RPMI7951 (cell line): ENCODE results near the gene DIS3L2. TPM values are rescaled to one million over a fixed set of nuclear protein-coding genes. Genes with fewer than 3 reads are reported as not detected.
A peak's percentile ranks its signal among the peaks of the same experiment; 100 is the strongest.
"Not testable (repeated sequence)": the region's sequence is repeated elsewhere in the genome, so short reads cannot be mapped to it uniquely, and the experiment has no call there.

Experiments
- DNase-seq: peaks from one replicate; pipeline ENCODE4 v3.0.0-alpha.2; 2012; ENCODE audit warnings: low read depth
- total RNA-seq: library from RNA; depleted of rRNA; stranded (reverse); fragments of >200 nt; shearing (Covaris generic); gene quantifications from 2 replicates; pipeline ENCODE4 v1.2.3, GENCODE V29; 2014

DIS3L2 gene
- total RNA-seq, 1 experiment from 2014 or later = 22.2 TPM

GRCh38 chr2:232345251-232345650, 383.7 kb downstream of the DIS3L2 start:
- no peak for DNase-seq

GRCh38 chr2:232347369-232347768, 385.9 kb downstream of the DIS3L2 start:
- DNase-seq = no peak

GRCh38 chr2:232348936-232349335, 387.4 kb downstream of the DIS3L2 start:
- no peak for DNase-seq

- no peak for DNase-seq
Measured at GRCh38 chr2:232349546-232349945, 388.0 kb downstream of the DIS3L2 start.

- no peak for DNase-seq
Measured at GRCh38 chr2:232349946-232350635, 388.6 kb downstream of the DIS3L2 start.

- DNase-seq = no peak
Measured at GRCh38 chr2:232350804-232351685, 389.5 kb downstream of the DIS3L2 start.

- no peak for DNase-seq
Measured at GRCh38 chr2:232351686-232352510, 390.4 kb downstream of the DIS3L2 start.

- DNase-seq = no peak
Measured at GRCh38 chr2:232352511-232353091, 391.1 kb downstream of the DIS3L2 start.

- no peak for DNase-seq
Measured at GRCh38 chr2:232353096-232353495, 391.6 kb downstream of the DIS3L2 start.

- DNase-seq = no peak
Measured at GRCh38 chr2:232353660-232354059, 392.1 kb downstream of the DIS3L2 start.

- DNase-seq = no peak
Measured at GRCh38 chr2:232354069-232354468, 392.6 kb downstream of the DIS3L2 start.

- no peak for DNase-seq
Measured at GRCh38 chr2:232361646-232362045, 400.1 kb downstream of the DIS3L2 start.

- DNase-seq = no peak
Measured at GRCh38 chr2:232362174-232362900, 400.8 kb downstream of the DIS3L2 start.

GRCh38 chr2:232363064-232363783, 401.7 kb downstream of the DIS3L2 start:
- DNase-seq = not testable (repeated sequence)

GRCh38 chr2:232363784-232364615, 402.5 kb downstream of the DIS3L2 start:
- peak; percentile 45 for DNase-seq

- DNase-seq = not testable (repeated sequence)
Measured at GRCh38 chr2:232364806-232365594, 403.5 kb downstream of the DIS3L2 start.

GRCh38 chr2:232365621-232366321, 404.3 kb downstream of the DIS3L2 start:
- DNase-seq = peak; percentile 29

- DNase-seq = not testable (repeated sequence)
Measured at GRCh38 chr2:232366461-232366860, 404.9 kb downstream of the DIS3L2 start.
